Measurements from ENCODE around the gene PRR18. TPM values are rescaled to one million over a fixed set of nuclear protein-coding genes. Genes with fewer than 3 reads are reported as not detected.

PRR18 gene
- total RNA-seq, 1 donor from 2014 or later: not detected

- H3K27me3 Mint-ChIP-seq (ENCODE audit: insufficient read depth): peaks cover 12% of the 10 kb centered on the region
- no peaks in the 10 kb centered on the region for H3K36me3 Mint-ChIP-seq (ENCODE audit: low read depth)
- DNase-seq (ENCODE audit: low spot score): no peak
Measured at GRCh38 chr6:166289207-166290060, 18.8 kb downstream of the PRR18 start.

GRCh38 chr6:166286839-166287271 lies 21.3 kb downstream of the PRR18 start:
- Mint-ChIP-seq H3K27ac (no peak overlapping the region), H3K4me3 (no peak overlapping the region), H3K4me1 (ENCODE audit: low read depth) (no peaks in the 10 kb centered on the region), H3K27me3 (ENCODE audit: insufficient read depth) (peaks cover 6% of the 10 kb centered on the region), H3K36me3 (ENCODE audit: low read depth) (no peaks in the 10 kb centered on the region), H3K9me3 (no peaks in the 10 kb centered on the region)
- DNase-seq (ENCODE audit: low spot score): no peak
- intact Hi-C loops (cut with micrococcal nuclease): no loop called here

More at GRCh38 chr6:166289207-166290060, 18.8 kb downstream of the PRR18 start:
- Mint-ChIP-seq H3K27ac (no peak overlapping the region), H3K4me1 (ENCODE audit: low read depth) (no peaks in the 10 kb centered on the region), H3K4me3 (no peak overlapping the region), H3K9me3 (no peaks in the 10 kb centered on the region)
- intact Hi-C loops (cut with micrococcal nuclease): loop anchor here (5.0 kb wide), 1 partner anchor 93 kb away; the partner anchor contains the start of gene MPC1

GRCh38 chr6:166285233-166285632 lies 23.0 kb downstream of the PRR18 start:
- Mint-ChIP-seq H3K27me3 (ENCODE audit: insufficient read depth) (peaks cover 7% of the 10 kb centered on the region), H3K36me3 (ENCODE audit: low read depth) (no peaks in the 10 kb centered on the region), H3K9me3 (no peaks in the 10 kb centered on the region)

GRCh38 chr6:166284640-166285039 lies 23.6 kb downstream of the PRR18 start:
- intact Hi-C loops (cut with micrococcal nuclease): no loop called here
- Mint-ChIP-seq H3K9me3 (no peaks in the 10 kb centered on the region), H3K27me3 (ENCODE audit: insufficient read depth) (peaks cover 9% of the 10 kb centered on the region), H3K36me3 (ENCODE audit: low read depth) (no peaks in the 10 kb centered on the region), H3K4me3 (no peak overlapping the region), H3K4me1 (ENCODE audit: low read depth) (no peaks in the 10 kb centered on the region), H3K27ac (no peak overlapping the region)
- no peak for DNase-seq (ENCODE audit: low spot score)

More at GRCh38 chr6:166285233-166285632, 23.0 kb downstream of the PRR18 start:
- no peak for DNase-seq (ENCODE audit: low spot score)
- Mint-ChIP-seq H3K4me1 (ENCODE audit: low read depth) (no peaks in the 10 kb centered on the region), H3K27ac (no peak overlapping the region), H3K4me3 (no peak overlapping the region)
- intact Hi-C loops (cut with micrococcal nuclease): no loop called here

- no peaks in the 10 kb centered on the region for H3K4me1 Mint-ChIP-seq (ENCODE audit: low read depth)
- H3K4me3 Mint-ChIP-seq: no peak overlapping the region
- intact Hi-C loops (cut with micrococcal nuclease): no loop called here
Measured at GRCh38 chr6:166282394-166283032, 25.7 kb downstream of the PRR18 start.

GRCh38 chr6:166281104-166281503 lies 27.1 kb downstream of the PRR18 start:
- no peak overlapping the region for H3K4me3 Mint-ChIP-seq
- intact Hi-C loops (cut with micrococcal nuclease): no loop called here
- H3K27ac Mint-ChIP-seq: no peak overlapping the region
- DNase-seq (ENCODE audit: low spot score): no peak
- peaks cover 12% of the 10 kb centered on the region for H3K27me3 Mint-ChIP-seq (ENCODE audit: insufficient read depth)
- H3K36me3 Mint-ChIP-seq (ENCODE audit: low read depth): no peaks in the 10 kb centered on the region
- no peaks in the 10 kb centered on the region for H3K9me3 Mint-ChIP-seq
- H3K4me1 Mint-ChIP-seq (ENCODE audit: low read depth): no peaks in the 10 kb centered on the region

More at GRCh38 chr6:166282394-166283032, 25.7 kb downstream of the PRR18 start:
- H3K36me3 Mint-ChIP-seq (ENCODE audit: low read depth): no peaks in the 10 kb centered on the region
- no peak for DNase-seq (ENCODE audit: low spot score)
- H3K27me3 Mint-ChIP-seq (ENCODE audit: insufficient read depth): peaks cover 9% of the 10 kb centered on the region
- H3K27ac Mint-ChIP-seq: no peak overlapping the region
- no peaks in the 10 kb centered on the region for H3K9me3 Mint-ChIP-seq

GRCh38 chr6:166279393-166279679 lies 28.9 kb downstream of the PRR18 start:
- H3K4me3 Mint-ChIP-seq: no peak overlapping the region
- H3K9me3 Mint-ChIP-seq: no peaks in the 10 kb centered on the region
- H3K36me3 Mint-ChIP-seq (ENCODE audit: low read depth): no peaks in the 10 kb centered on the region
- DNase-seq (ENCODE audit: low spot score): no peak
- intact Hi-C loops (cut with micrococcal nuclease): loop anchor here (5.0 kb wide), 1 partner anchor 348 kb away; the partner anchor contains the start of gene RPS6KA2
- H3K27ac Mint-ChIP-seq: no peak overlapping the region
- peaks cover 15% of the 10 kb centered on the region for H3K27me3 Mint-ChIP-seq (ENCODE audit: insufficient read depth)
- H3K4me1 Mint-ChIP-seq (ENCODE audit: low read depth): peaks cover 6% of the 10 kb centered on the region

- intact Hi-C loops (cut with micrococcal nuclease): loop anchor here (5.0 kb wide), 1 partner anchor 349 kb away; the partner anchor contains the start of gene RPS6KA2
- H3K36me3 Mint-ChIP-seq (ENCODE audit: low read depth): no peaks in the 10 kb centered on the region
- H3K9me3 Mint-ChIP-seq: no peaks in the 10 kb centered on the region
- peaks cover 15% of the 10 kb centered on the region for H3K27me3 Mint-ChIP-seq (ENCODE audit: insufficient read depth)
- H3K27ac Mint-ChIP-seq: no peak overlapping the region
- peaks cover 6% of the 10 kb centered on the region for H3K4me1 Mint-ChIP-seq (ENCODE audit: low read depth)
- no peak for DNase-seq (ENCODE audit: low spot score)
- H3K4me3 Mint-ChIP-seq: no peak overlapping the region
Measured at GRCh38 chr6:166278579-166279392, 29.4 kb downstream of the PRR18 start.

GRCh38 chr6:166277892-166278578 lies 30.2 kb downstream of the PRR18 start:
- intact Hi-C loops (cut with micrococcal nuclease): loop anchor here (5.0 kb wide), 1 partner anchor 349 kb away; the partner anchor contains the start of gene RPS6KA2
- no peak overlapping the region for H3K4me3 Mint-ChIP-seq

GRCh38 chr6:166277018-166277417 lies 31.2 kb downstream of the PRR18 start:
- no peaks in the 10 kb centered on the region for H3K9me3 Mint-ChIP-seq
- no peak overlapping the region for H3K4me3 Mint-ChIP-seq
- intact Hi-C loops (cut with micrococcal nuclease): loop anchor here (5.0 kb wide), 1 partner anchor 350 kb away; the partner anchor contains the start of gene RPS6KA2
- H3K36me3 Mint-ChIP-seq (ENCODE audit: low read depth): no peaks in the 10 kb centered on the region
- peaks cover 6% of the 10 kb centered on the region for H3K4me1 Mint-ChIP-seq (ENCODE audit: low read depth)
- H3K27me3 Mint-ChIP-seq (ENCODE audit: insufficient read depth): peaks cover 15% of the 10 kb centered on the region
- H3K27ac Mint-ChIP-seq: no peak overlapping the region
- DNase-seq (ENCODE audit: low spot score): no peak

More at GRCh38 chr6:166277892-166278578, 30.2 kb downstream of the PRR18 start:
- Mint-ChIP-seq H3K27me3 (ENCODE audit: insufficient read depth) (peaks cover 15% of the 10 kb centered on the region), H3K27ac (no peak overlapping the region), H3K9me3 (no peaks in the 10 kb centered on the region), H3K36me3 (ENCODE audit: low read depth) (no peaks in the 10 kb centered on the region), H3K4me1 (ENCODE audit: low read depth) (peaks cover 6% of the 10 kb centered on the region)
- DNase-seq (ENCODE audit: low spot score): no peak

- H3K9me3 Mint-ChIP-seq: no peaks in the 10 kb centered on the region
- peaks cover 6% of the 10 kb centered on the region for H3K4me1 Mint-ChIP-seq (ENCODE audit: low read depth)
- no peak overlapping the region for H3K27ac Mint-ChIP-seq
- DNase-seq (ENCODE audit: low spot score): peak; percentile 71
- H3K4me3 Mint-ChIP-seq: no peak overlapping the region
- intact Hi-C loops (cut with micrococcal nuclease): loop anchor here (1.0 to 5.0 kb wide), 3 partner anchors 107 to 352 kb away; partner anchors contain the start of genes MPC1 and RPS6KA2
- no peaks in the 10 kb centered on the region for H3K36me3 Mint-ChIP-seq (ENCODE audit: low read depth)
- H3K27me3 Mint-ChIP-seq (ENCODE audit: insufficient read depth): peaks cover 15% of the 10 kb centered on the region
Measured at GRCh38 chr6:166275714-166276166, 32.5 kb downstream of the PRR18 start.
